NCI-H187 (cell line): ENCODE measurements around the gene SRGAP3.

ENCODE experiments used
- DNase-seq, 2 experiments: peaks; one replicate each; lab custom pipeline; 2025; lab: John Stamatoyannopoulos, UW

SRGAP3 gene

GRCh38 chr3:9201266-9201665 lies 48.2 kb downstream of the SRGAP3 start:
- no peak for DNase-seq

GRCh38 chr3:9199775-9200174 lies 49.7 kb downstream of the SRGAP3 start:
- DNase-seq: no peak

- DNase-seq: no peak
Observed at GRCh38 chr3:9198899-9199335, 50.5 kb downstream of the SRGAP3 start.

- no peak for DNase-seq
Observed at GRCh38 chr3:9198261-9198660, 51.2 kb downstream of the SRGAP3 start.

GRCh38 chr3:9196020-9196419 lies 53.4 kb downstream of the SRGAP3 start:
- no peak for DNase-seq

- no peak for DNase-seq
Observed at GRCh38 chr3:9195390-9195789, 54.1 kb downstream of the SRGAP3 start.

- no peak for DNase-seq
Observed at GRCh38 chr3:9194509-9195184, 54.8 kb downstream of the SRGAP3 start.

GRCh38 chr3:9193633-9194195 lies 55.7 kb downstream of the SRGAP3 start:
- no peak for DNase-seq

GRCh38 chr3:9193211-9193610 lies 56.2 kb downstream of the SRGAP3 start:
- no peak for DNase-seq

- no peak for DNase-seq
Observed at GRCh38 chr3:9192248-9193025, 57.0 kb downstream of the SRGAP3 start.

GRCh38 chr3:9190276-9190675 lies 59.2 kb downstream of the SRGAP3 start:
- no peak for DNase-seq

- no peak for DNase-seq
Observed at GRCh38 chr3:9188583-9188982, 60.9 kb downstream of the SRGAP3 start.

GRCh38 chr3:9185701-9186100 lies 63.7 kb downstream of the SRGAP3 start:
- no peak for DNase-seq

- no peak for DNase-seq
Observed at GRCh38 chr3:9185046-9185445, 64.4 kb downstream of the SRGAP3 start.

- DNase-seq: no peak
Observed at GRCh38 chr3:9184461-9184835, 65.0 kb downstream of the SRGAP3 start.

- DNase-seq: no peak
Observed at GRCh38 chr3:9183811-9184460, 65.5 kb downstream of the SRGAP3 start.

GRCh38 chr3:9183011-9183410 lies 66.4 kb downstream of the SRGAP3 start:
- DNase-seq: no peak

- no peak for DNase-seq
Observed at GRCh38 chr3:9180764-9181117, 68.7 kb downstream of the SRGAP3 start.

- DNase-seq: no peak
Observed at GRCh38 chr3:9179826-9180763, 69.4 kb downstream of the SRGAP3 start.

- DNase-seq: no peak
Observed at GRCh38 chr3:9178697-9179096, 70.7 kb downstream of the SRGAP3 start.

- no peak for DNase-seq
Observed at GRCh38 chr3:9175421-9175820, 74.0 kb downstream of the SRGAP3 start.

- DNase-seq: no peak
Observed at GRCh38 chr3:9173445-9173844, 76.0 kb downstream of the SRGAP3 start.
